A549 (cell line): ENCODE measurements around the gene SLC35C1. TPM values are rescaled to one million over a fixed set of nuclear protein-coding genes. Genes with fewer than 3 reads are reported as not detected.
A peak's percentile ranks its signal among the peaks of the same experiment; 100 is the strongest.

ENCODE experiments used
- ATAC-seq, 2 experiments: fragments of 200-7000 bp in 1 of 2; fragments of >200 bp in 1 of 2; cut with Nextera tagmentation in 1 of 2; cut with Tn5 transposase in 1 of 2; 3 replicates each; pipeline versions ENCODE4 v1.8.0 to v1.9.1; 2018 to 2020; ENCODE audit warnings: mild to moderate bottlenecking in 1 of 2, moderate library complexity in 1 of 2
- CTCF ChIA-PET: fragments of 300-600 bp; sonication (Branson Sonifier 250); formaldehyde crosslinking; extraction: SDS; loops from one replicate; lab custom pipeline; 2021; ENCODE audit warnings: antibody characterized with exemption, inconsistent platforms; lab: Yijun Ruan, JAX
- POLR2A ChIA-PET: fragments of 350-600 bp; formaldehyde crosslinking; extraction: SDS; loops from one replicate; lab custom pipeline; 2021; ENCODE audit warnings: antibody characterized with exemption, inconsistent platforms; lab: Yijun Ruan, JAX
- DNase-seq, 2 experiments: peaks; one replicate each; pipeline versions ENCODE4 v3.0.0 to v3.0.0-alpha.2; 2011 to 2016; ENCODE audit warnings: low read depth in 1 of 2, low spot score in 1 of 2
- FAIRE-seq: peaks from 2 replicates; lab custom pipeline; 2011; peaks lifted over from hg19 to GRCh38; lab: Jason Lieb, UNC
- H3K27ac ChIP-seq, 2 experiments: fragments of >200 bp; sonication (Bioruptor Twin); formaldehyde crosslinking; 3 replicates each; pipeline ENCODE4 v1.5.1; 2016 to 2017
- H3K4me1 ChIP-seq: fragments of >200 bp; sonication (Bioruptor Twin); formaldehyde crosslinking; 3 replicates; pipeline ENCODE4 v1.6.1; 2016
- H3K4me2 ChIP-seq: fragments of >200 bp; sonication (Bioruptor Twin); formaldehyde crosslinking; 3 replicates; pipeline ENCODE4 v1.6.1; 2016
- H3K4me3 ChIP-seq: fragments of >200 bp; sonication (Bioruptor Twin); formaldehyde crosslinking; 3 replicates; pipeline ENCODE4 v1.5.1; 2016
- H3K9me3 ChIP-seq: fragments of >200 bp; sonication (Bioruptor Twin); formaldehyde crosslinking; 3 replicates; pipeline ENCODE4 v1.6.1; 2016
- ATOH8 ChIP-seq: fragments of 250-450 bp; sonication (Bioruptor Pico); IDR thresholded peaks from 2 replicates; pipeline ENCODE4 v1.5.0; 2020; ENCODE audit warnings: low read depth, mild to moderate bottlenecking, moderate library complexity
- BHLHE40 ChIP-seq: IDR thresholded peaks from 2 replicates; pipeline ENCODE4 v1.6.1; 2012; ENCODE audit warnings: low read depth, low read length, inconsistent platforms
- CBX2 ChIP-seq: fragments of 200-600 bp; sonication (generic); IDR thresholded peaks from 2 replicates; pipeline ENCODE4 v1.6.1; 2016; ENCODE audit warnings: low read depth, mild to moderate bottlenecking, borderline replicate concordance
- CTCF ChIP-seq: fragments of >200 bp; sonication (Bioruptor Twin); formaldehyde crosslinking; IDR thresholded peaks from 3 replicates; pipeline ENCODE4 v1.5.1; 2016
- E2F6 ChIP-seq: IDR thresholded peaks from 2 replicates; pipeline ENCODE4 v1.6.1; 2012; ENCODE audit warnings: low read depth, borderline replicate concordance
- EHMT2 ChIP-seq: fragments of 200-600 bp; sonication (generic); IDR thresholded peaks from 2 replicates; pipeline ENCODE4 v1.6.1; 2016; ENCODE audit warnings: antibody characterized with exemption, low read depth, mild to moderate bottlenecking, moderate library complexity
- EP300 ChIP-seq, 2 experiments: fragments of >200 bp; sonication (Bioruptor Twin); formaldehyde crosslinking; IDR thresholded peaks; 2 replicates in 1 of 2; 3 replicates in 1 of 2; pipeline ENCODE4 v1.6.1; 2016 to 2017
- ESRRA ChIP-seq: fragments of 150-350 bp; IDR thresholded peaks from 2 replicates; pipeline ENCODE4 v1.6.1; 2014; ENCODE audit warnings: mild to moderate bottlenecking, low read length, borderline replicate concordance
- FOXS1 ChIP-seq: fragments of 250-450 bp; sonication (Bioruptor Pico); IDR thresholded peaks from 2 replicates; pipeline ENCODE4 v1.5.0; 2020; ENCODE audit warnings: mild to moderate bottlenecking, moderate library complexity
- HMGXB4 ChIP-seq: fragments of 250-450 bp; sonication (Bioruptor Pico); IDR thresholded peaks from 2 replicates; pipeline ENCODE4 v1.5.0; 2021; ENCODE audit warnings: mild to moderate bottlenecking, moderate library complexity, borderline replicate concordance
- MAFK ChIP-seq: fragments of 450-650 bp; IDR thresholded peaks from 2 replicates; pipeline ENCODE4 v1.6.1; 2014; ENCODE audit not compliant: partially characterized antibody
- MAZ ChIP-seq: fragments of 150-350 bp; IDR thresholded peaks from 2 replicates; pipeline ENCODE4 v1.6.1; 2014; ENCODE audit warnings: antibody characterized with exemption, low read depth, low read length, borderline replicate concordance
- NFE2L2 ChIP-seq: fragments of 150-350 bp; conservative IDR thresholded peaks from 2 replicates; pipeline ENCODE4 v1.6.1; 2014; ENCODE audit warnings: low read length
- PHF8 ChIP-seq: fragments of 200-600 bp; sonication (generic); IDR thresholded peaks from 2 replicates; pipeline ENCODE4 v1.6.1; 2016; ENCODE audit warnings: low read depth, mild to moderate bottlenecking, antibody characterized with exemption, moderate library complexity, borderline replicate concordance
- POLR2A ChIP-seq: IDR thresholded peaks from 2 replicates; pipeline ENCODE4 v1.6.1; 2012; ENCODE audit warnings: mild to moderate bottlenecking, low read length
- POLR2AphosphoS2 ChIP-seq: conservative IDR thresholded peaks from 2 replicates; pipeline ENCODE4 v1.6.1; 2012; ENCODE audit warnings: low read length, improper control_type of control experiment, inconsistent platforms
- RFX5 ChIP-seq: fragments of 450-650 bp; IDR thresholded peaks from 2 replicates; pipeline ENCODE4 v1.7.1; 2014; ENCODE audit warnings: antibody characterized with exemption, mild to moderate bottlenecking, moderate library complexity
- RNF2 ChIP-seq: fragments of 200-600 bp; sonication (generic); IDR thresholded peaks from 2 replicates; pipeline ENCODE4 v1.6.1; 2016; ENCODE audit warnings: low read depth, mild to moderate bottlenecking, antibody characterized with exemption, moderate library complexity, borderline replicate concordance
- ZFP36 ChIP-seq: fragments of 450-650 bp; IDR thresholded peaks from 2 replicates; pipeline ENCODE4 v1.6.1; 2014; ENCODE audit warnings: borderline replicate concordance; ENCODE audit not compliant: partially characterized antibody
- WGBS: methylation state at CpG from one replicate; pipeline ENCODE4 v1.1.6; 2017; ENCODE audit errors: missing lambda C conversion rate; 5-methylcytosine and 5-hydroxymethylcytosine counted together
- polyA plus RNA-seq, 4 experiments: library from polyadenylated mRNA; depleted of rRNA in 3 of 4; stranded (reverse); fragments of >200 nt; fragmentation: RNase III in 1 of 4; extraction: RNeasy Plus Mini Kit Qiagen cat#74134 plus additional on column Dnase treatment in 1 of 4; gene quantifications; 2 replicates in 3 of 4; 3 replicates in 1 of 4; pipeline ENCODE4 v1.2.3, GENCODE V29; 2011 to 2017
- TF ChIP-seq, protein P1 (sequence below): fragments of 150-350 bp; IDR thresholded peaks from 2 replicates; pipeline ENCODE4 v1.6.1; 2014; ENCODE audit warnings: low read depth, mild to moderate bottlenecking, low read length

The SLC35C1 gene
- polyA plus RNA-seq, 2 of the 4 experiments (the other 2 are of a cell fraction) = 3.3 to 14.0 TPM

- TF ChIP-seq ATOH8 (no peak), E2F6 (peak; percentile 19; the same call in 1 of the 2 replicates), PHF8 (peak; percentile 98), RFX5 (peak; percentile 51; the same call in 1 of the 2 replicates), MAZ (no peak), POLR2A (peak; percentile 90), ESRRA (no peak), BHLHE40 (peak; percentile 88), FOXS1 (CRISPR knock-in tag) (no peak), HMGXB4 (CRISPR knock-in tag) (no peak), EP300 (IDR thresholded peaks at IDR 0.05) (no peak), CBX2 (no peak)
- TF ChIP-seq, protein P1, sequence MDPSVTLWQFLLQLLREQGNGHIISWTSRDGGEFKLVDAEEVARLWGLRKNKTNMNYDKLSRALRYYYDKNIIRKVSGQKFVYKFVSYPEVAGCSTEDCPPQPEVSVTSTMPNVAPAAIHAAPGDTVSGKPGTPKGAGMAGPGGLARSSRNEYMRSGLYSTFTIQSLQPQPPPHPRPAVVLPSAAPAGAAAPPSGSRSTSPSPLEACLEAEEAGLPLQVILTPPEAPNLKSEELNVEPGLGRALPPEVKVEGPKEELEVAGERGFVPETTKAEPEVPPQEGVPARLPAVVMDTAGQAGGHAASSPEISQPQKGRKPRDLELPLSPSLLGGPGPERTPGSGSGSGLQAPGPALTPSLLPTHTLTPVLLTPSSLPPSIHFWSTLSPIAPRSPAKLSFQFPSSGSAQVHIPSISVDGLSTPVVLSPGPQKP = no peak
Measured at GRCh38 chr11:45846974-45847910, 42.3 kb downstream of the SLC35C1 start, which contains the start of gene CRY2 (continued).

- no peak for FAIRE-seq
- WGBS = 3% methylated on average over 13 of the region's 16 CpGs
- ATAC-seq = peak; percentile 68 to 70
- H3K4me3 ChIP-seq = peak overlapping the region; percentile 82
- POLR2A ChIA-PET = interaction anchor here (0.6 kb wide), 1 partner anchor 30 kb away, joined by 3 read pairs; no protein-coding TSS in a partner anchor
- DNase-seq = peak; percentile 42 to 56
- TF ChIP-seq NFE2L2 (no peak), RNF2 (no peak), POLR2AphosphoS2 (no peak), CTCF (no peak), MAFK (no peak), ZFP36 (no peak), EHMT2 (no peak), ESRRA (no peak)
- TF ChIP-seq, all 56 proteins: peak for 0
- Histone ChIP-seq H3K9me3 (no peaks in the 10 kb centered on the region), H3K27ac (peak overlapping the region; percentile 68 to 88), H3K4me1 (peaks cover 19% of the 10 kb centered on the region), H3K4me2 (peak overlapping the region; percentile 88)
- CTCF ChIA-PET = interaction anchor here (0.6 kb wide), 1 partner anchor 9 kb away, joined by 3 read pairs; no protein-coding TSS in a partner anchor
Measured at GRCh38 chr11:45847911-45848316, 43.0 kb downstream of the SLC35C1 start.
